Mesenchymal stem cell (in vitro differentiated cells and primary cell): ENCODE data around the gene CRADD.

Source experiments
- DNase-seq: peaks from one replicate; pipeline ENCODE4 v3.0.0-alpha.2; 2013
- H2AFZ ChIP-seq: one replicate; pipeline ENCODE4 v1.6.1; 2013; ENCODE audit warnings: low read depth, mild to moderate bottlenecking, control low read depth, inconsistent platforms, low read length, moderate library complexity
- H2AK5ac ChIP-seq: 2 replicates; pipeline ENCODE4 v1.6.1; 2013; ENCODE audit warnings: low read length, moderate library complexity, mild to moderate bottlenecking, inconsistent platforms; ENCODE audit not compliant: severe bottlenecking
- H2BK120ac ChIP-seq: one replicate; pipeline ENCODE4 v1.6.1; 2013; ENCODE audit warnings: low read depth, mild to moderate bottlenecking, inconsistent platforms, low read length, moderate library complexity
- H2BK12ac ChIP-seq, 2 experiments: one replicate each; pipeline ENCODE4 v1.6.1; 2013; ENCODE audit warnings: inconsistent platforms in 2 of 2, low read length in 2 of 2, mild to moderate bottlenecking in 2 of 2, moderate library complexity in 2 of 2, control low read depth in 1 of 2
- H2BK15ac ChIP-seq: one replicate; pipeline ENCODE4 v1.6.1; 2013; ENCODE audit warnings: mild to moderate bottlenecking, low read depth, inconsistent platforms; ENCODE audit not compliant: poor library complexity, severe bottlenecking
- H2BK5ac ChIP-seq: 2 replicates; pipeline ENCODE4 v1.6.1; 2013; ENCODE audit warnings: low read depth, mild to moderate bottlenecking, low read length, control low read depth, inconsistent platforms; ENCODE audit not compliant: poor library complexity, severe bottlenecking
- H3K14ac ChIP-seq, 2 experiments: one replicate each; pipeline ENCODE4 v1.6.1; 2013; ENCODE audit warnings: inconsistent platforms in 2 of 2, low read length in 2 of 2, control low read depth in 1 of 2, mild to moderate bottlenecking in 1 of 2, moderate library complexity in 1 of 2
- H3K18ac ChIP-seq, 2 experiments: one replicate each; pipeline ENCODE4 v1.6.1; 2013; ENCODE audit warnings: inconsistent platforms in 2 of 2, low read length in 2 of 2, control low read depth in 1 of 2, low read depth in 1 of 2, mild to moderate bottlenecking in 1 of 2
- H3K23ac ChIP-seq, 2 experiments: one replicate each; pipeline ENCODE4 v1.6.1; 2013; ENCODE audit warnings: inconsistent platforms in 2 of 2, low read length in 2 of 2, mild to moderate bottlenecking in 2 of 2, moderate library complexity in 2 of 2, control low read depth in 1 of 2
- H3K27ac ChIP-seq: 2 replicates; pipeline ENCODE4 v1.5.1; 2013; ENCODE audit warnings: mild to moderate bottlenecking, moderate library complexity, low read length, control low read depth, inconsistent platforms; ENCODE audit not compliant: poor library complexity, severe bottlenecking
- H3K27me3 ChIP-seq, 2 experiments: 2 replicates each; pipeline versions ENCODE4 v1.6.1 to v1.7.0; 2013; ENCODE audit warnings: low read length in 2 of 2, mild to moderate bottlenecking in 2 of 2, moderate library complexity in 2 of 2, control low read depth in 1 of 2, inconsistent platforms in 1 of 2; ENCODE audit not compliant: control insufficient read depth in 1 of 2, insufficient read depth in 1 of 2
- H3K36me3 ChIP-seq, 2 experiments: 2 replicates each; pipeline versions ENCODE4 v1.6.1 to v1.7.0; 2013; ENCODE audit warnings: low read length in 2 of 2, control low read depth in 1 of 2, inconsistent platforms in 1 of 2, low read depth in 1 of 2, mild to moderate bottlenecking in 1 of 2; ENCODE audit not compliant: insufficient read depth in 2 of 2, control insufficient read depth in 1 of 2
- H3K4ac ChIP-seq, 2 experiments: one replicate each; pipeline ENCODE4 v1.6.1; 2013; ENCODE audit warnings: inconsistent platforms in 2 of 2, low read length in 2 of 2, mild to moderate bottlenecking in 2 of 2, moderate library complexity in 2 of 2, control low read depth in 1 of 2, low read depth in 1 of 2
- H3K4me1 ChIP-seq: 2 replicates; pipeline ENCODE4 v1.6.1; 2013; ENCODE audit warnings: low read depth, low read length, control low read depth; ENCODE audit not compliant: control insufficient read depth, insufficient read depth
- H3K4me2 ChIP-seq: 2 replicates; pipeline ENCODE4 v1.6.1; 2013; ENCODE audit warnings: low read length, mild to moderate bottlenecking, inconsistent platforms; ENCODE audit not compliant: poor library complexity, severe bottlenecking
- H3K4me3 ChIP-seq, 2 experiments: 2 replicates each; pipeline versions ENCODE4 v1.5.1 to v1.7.0; 2013; ENCODE audit warnings: low read length in 2 of 2, mild to moderate bottlenecking in 2 of 2, control low read depth in 1 of 2, low read depth in 1 of 2; ENCODE audit not compliant: insufficient read depth in 1 of 2
- H3K79me1 ChIP-seq: replicated peaks from 2 replicates; pipeline ENCODE4 v1.6.1; 2013; ENCODE audit warnings: mild to moderate bottlenecking, control low read depth, low read length, inconsistent platforms; ENCODE audit not compliant: poor library complexity, severe bottlenecking
- H3K9ac ChIP-seq: 2 replicates; pipeline ENCODE4 v1.7.0; 2013; ENCODE audit warnings: mild to moderate bottlenecking, low read length, moderate library complexity
- H3K9me3 ChIP-seq: 2 replicates; pipeline ENCODE4 v1.7.0; 2013; ENCODE audit warnings: mild to moderate bottlenecking, low read length; ENCODE audit not compliant: control insufficient read depth
- H4K8ac ChIP-seq: one replicate; pipeline ENCODE4 v1.6.1; 2013; ENCODE audit warnings: inconsistent platforms, mild to moderate bottlenecking, low read length, moderate library complexity
- H4K91ac ChIP-seq: one replicate; pipeline ENCODE4 v1.6.1; 2013; ENCODE audit warnings: mild to moderate bottlenecking, low read length, inconsistent platforms
- WGBS: methylation state at CpG from one replicate; pipeline ENCODE4 v1.1.7; 2013; ENCODE audit warnings: mixed read lengths; 5-methylcytosine and 5-hydroxymethylcytosine counted together

The CRADD gene

DNA sequence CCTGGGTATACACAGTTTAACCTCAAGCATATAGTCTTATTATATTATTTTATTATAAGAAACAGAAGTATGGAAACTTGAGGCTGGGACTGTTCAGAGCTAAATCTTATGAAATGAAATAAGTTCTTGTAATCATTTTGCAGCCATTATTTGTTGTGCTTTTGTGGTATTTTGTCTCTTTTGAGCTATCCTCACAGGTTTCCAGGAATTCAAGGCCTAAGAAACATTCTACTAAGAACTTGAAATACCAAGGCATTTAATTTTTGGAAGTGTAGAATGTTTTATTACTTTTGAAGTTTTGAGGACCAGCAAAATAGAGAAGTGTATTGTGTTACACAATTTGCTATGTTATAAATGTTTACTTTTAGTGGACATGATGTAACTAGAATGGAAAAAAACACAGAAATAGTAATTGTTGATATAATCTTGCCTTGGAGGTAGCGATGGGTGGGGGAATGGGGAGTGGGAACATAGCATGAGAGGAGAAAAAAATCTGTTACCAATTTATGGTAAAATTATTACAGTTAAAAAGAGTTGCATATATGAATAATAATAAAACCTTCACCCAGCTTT is 81.7 kb downstream of the CRADD start:
- H3K27me3 ChIP-seq = no peaks in the 10 kb centered on the region
- H3K4ac ChIP-seq = no peak overlapping the region
- H3K9me3 ChIP-seq = no peaks in the 10 kb centered on the region
- H2BK12ac ChIP-seq = no peak overlapping the region
- H3K4me1 ChIP-seq = no peaks in the 10 kb centered on the region
- no peak overlapping the region for H2AFZ ChIP-seq
- H3K27ac ChIP-seq = no peak overlapping the region
- no peak overlapping the region for H4K8ac ChIP-seq
- no peak overlapping the region for H2AK5ac ChIP-seq
- no peak overlapping the region for H3K4me3 ChIP-seq
- H2BK15ac ChIP-seq = no peak overlapping the region
- 57% methylated on average over 1 of the region's 1 CpG for WGBS
- no peaks in the 10 kb centered on the region for H3K79me1 ChIP-seq
- H2BK5ac ChIP-seq = no peak overlapping the region
- no peak overlapping the region for H3K9ac ChIP-seq
- no peak overlapping the region for H3K23ac ChIP-seq
- no peak overlapping the region for H4K91ac ChIP-seq
- DNase-seq = no peak
- no peak overlapping the region for H3K4me2 ChIP-seq
- no peak overlapping the region for H3K14ac ChIP-seq
- no peaks in the 10 kb centered on the region for H3K36me3 ChIP-seq
- H2BK120ac ChIP-seq = no peak overlapping the region
- no peak overlapping the region for H3K18ac ChIP-seq

DNA sequence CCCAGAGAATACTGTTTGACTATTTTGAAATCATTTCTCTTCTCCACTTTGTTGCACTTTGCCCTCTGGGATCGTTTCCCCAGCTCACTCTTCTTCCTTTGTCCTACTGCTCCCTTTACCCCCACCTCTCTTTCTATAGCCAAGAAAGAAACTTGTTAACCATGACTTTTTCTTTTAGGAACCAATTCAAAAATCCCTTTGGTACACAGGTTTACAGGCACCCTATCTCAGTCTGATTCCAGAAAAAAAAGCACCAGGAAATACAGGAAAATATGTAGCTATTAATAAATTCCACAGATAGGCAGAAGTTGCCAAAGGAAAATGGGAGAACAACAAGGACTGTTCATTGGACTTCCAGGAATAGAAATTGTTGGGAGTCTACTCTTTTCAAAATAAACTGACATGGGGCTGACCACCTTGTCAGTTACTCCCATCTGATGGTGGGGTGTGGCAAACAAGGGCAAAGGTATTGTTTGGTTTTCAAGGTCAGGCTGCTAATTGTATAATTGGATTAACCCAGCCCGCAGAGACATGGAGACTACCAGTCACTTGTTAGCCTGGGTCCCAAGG is 82.4 kb downstream of the CRADD start:
- Histone ChIP-seq H3K14ac (no peak overlapping the region), H3K23ac (no peak overlapping the region), H3K36me3 (no peaks in the 10 kb centered on the region), H4K91ac (no peak overlapping the region), H2AFZ (no peak overlapping the region), H2BK15ac (no peak overlapping the region), H3K18ac (no peak overlapping the region), H3K27ac (no peak overlapping the region), H3K4me1 (no peaks in the 10 kb centered on the region), H3K4me3 (no peak overlapping the region), H3K4me2 (no peak overlapping the region), H3K27me3 (no peaks in the 10 kb centered on the region), H2BK120ac (no peak overlapping the region), H3K9ac (no peak overlapping the region), H2BK12ac (no peak overlapping the region), H3K79me1 (no peaks in the 10 kb centered on the region), H2AK5ac (no peak overlapping the region), H3K4ac (no peak overlapping the region), H2BK5ac (no peak overlapping the region), H4K8ac (no peak overlapping the region), H3K9me3 (no peaks in the 10 kb centered on the region)
- DNase-seq = no peak
- 70% methylated on average over 2 of the region's 2 CpGs for WGBS

DNA sequence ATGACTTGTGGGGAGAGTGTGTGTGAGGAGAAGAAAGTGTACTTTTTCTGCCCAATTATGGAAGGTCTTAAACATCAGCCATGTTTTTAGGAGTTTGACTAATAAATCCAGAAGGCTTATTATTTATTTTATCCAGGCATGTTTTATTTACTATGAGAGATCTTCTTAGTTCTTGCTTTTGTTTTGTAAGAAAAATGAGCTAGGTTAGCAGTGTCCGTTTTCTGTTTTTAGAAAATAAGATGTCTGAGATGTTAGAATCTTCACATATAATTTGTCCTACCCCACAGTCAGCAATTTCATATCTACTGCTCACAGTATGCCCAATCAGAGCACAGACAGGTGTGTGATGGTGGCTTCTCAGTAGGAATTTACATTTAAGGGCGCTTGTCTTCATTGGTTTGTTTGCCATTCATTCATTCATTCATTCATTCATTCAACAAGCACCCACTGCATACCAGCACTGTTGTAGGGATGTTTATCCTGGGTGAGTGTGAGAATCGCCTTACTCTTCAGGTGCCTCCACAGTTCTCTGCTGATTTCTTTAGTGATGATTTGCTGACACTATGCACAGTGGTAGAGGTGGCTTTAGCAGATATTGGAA is 83.2 kb downstream of the CRADD start:
- no peak overlapping the region for H2BK5ac ChIP-seq
- H2BK120ac ChIP-seq = no peak overlapping the region
- no peaks in the 10 kb centered on the region for H3K4me1 ChIP-seq
- no peaks in the 10 kb centered on the region for H3K27me3 ChIP-seq
- H3K18ac ChIP-seq = no peak overlapping the region
- no peak overlapping the region for H3K4me3 ChIP-seq
- H2AFZ ChIP-seq = no peak overlapping the region
- H3K23ac ChIP-seq = no peak overlapping the region
- WGBS = 100% methylated on average over 1 of the region's 3 CpGs
- H3K14ac ChIP-seq = no peak overlapping the region
- H3K36me3 ChIP-seq = no peaks in the 10 kb centered on the region
- H3K4me2 ChIP-seq = no peak overlapping the region
- no peak overlapping the region for H3K4ac ChIP-seq
- H2AK5ac ChIP-seq = no peak overlapping the region
- no peaks in the 10 kb centered on the region for H3K79me1 ChIP-seq
- no peaks in the 10 kb centered on the region for H3K9me3 ChIP-seq
- no peak for DNase-seq
- no peak overlapping the region for H4K8ac ChIP-seq
- no peak overlapping the region for H3K27ac ChIP-seq
- no peak overlapping the region for H2BK12ac ChIP-seq
- no peak overlapping the region for H4K91ac ChIP-seq
- no peak overlapping the region for H3K9ac ChIP-seq
- no peak overlapping the region for H2BK15ac ChIP-seq

DNA sequence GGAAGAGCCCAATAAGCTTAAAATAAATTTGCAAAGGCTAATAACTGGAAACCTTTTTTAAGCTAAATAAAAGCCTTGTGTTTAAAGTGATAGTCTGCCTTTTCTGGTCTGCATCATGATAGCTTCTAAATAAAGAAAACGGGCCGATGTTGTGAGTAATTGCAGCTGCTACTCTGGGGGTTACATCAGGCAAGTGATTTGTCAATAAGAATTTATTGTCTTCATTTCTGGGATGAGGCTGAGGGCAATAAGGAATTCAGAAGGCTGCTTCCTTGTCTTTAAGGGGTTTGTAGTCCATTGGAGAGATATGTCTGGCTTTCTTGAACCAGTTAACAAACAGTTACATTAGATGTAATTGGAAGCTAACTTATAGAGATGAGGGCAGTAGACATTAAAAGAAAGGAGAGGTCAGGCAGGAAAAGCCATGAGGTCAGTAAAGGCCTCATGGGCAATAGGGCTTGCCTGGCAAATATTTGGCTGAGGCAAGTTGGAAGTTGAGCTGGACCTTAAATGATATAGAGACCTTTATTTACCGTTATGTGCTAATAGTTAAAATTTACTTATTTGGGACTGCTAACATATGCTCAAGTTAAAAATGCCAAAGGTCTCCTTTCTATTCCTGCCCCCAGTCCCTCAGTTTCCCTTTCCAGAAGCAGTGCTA is 85.0 kb downstream of the CRADD start:
- peak; percentile 62 for DNase-seq
- Histone ChIP-seq H3K4ac (no peak overlapping the region), H3K18ac (no peak overlapping the region), H3K36me3 (no peaks in the 10 kb centered on the region), H3K14ac (no peak overlapping the region), H2BK5ac (no peak overlapping the region), H2BK12ac (no peak overlapping the region), H4K91ac (no peak overlapping the region), H3K9ac (peak overlapping the region; percentile 48), H2BK15ac (no peak overlapping the region), H4K8ac (no peak overlapping the region), H3K23ac (no peak overlapping the region), H3K27me3 (no peaks in the 10 kb centered on the region), H3K79me1 (no peaks in the 10 kb centered on the region), H2AK5ac (no peak overlapping the region), H2AFZ (no peak overlapping the region), H3K4me1 (no peaks in the 10 kb centered on the region), H3K9me3 (no peaks in the 10 kb centered on the region), H3K27ac (no peak overlapping the region), H3K4me2 (no peak overlapping the region), H2BK120ac (no peak overlapping the region), H3K4me3 (no peak overlapping the region)
- 4% methylated on average over 2 of the region's 3 CpGs for WGBS
